Measurements from ENCODE around the gene CYP24A1. TPM values are rescaled to one million over a fixed set of nuclear protein-coding genes. Genes with fewer than 3 reads are reported as not detected.
A peak's percentile ranks its signal among the peaks of the same experiment; 100 is the strongest.

Gene CYP24A1
- total and polyA plus RNA-seq, 5 donors from 2014 or later = 0.49 to 0.80 (median 0.66) TPM; not detected in 1

GRCh38 chr20:54178256-54178655 is 4.5 kb upstream of the CYP24A1 start:
- no peaks in the 10 kb centered on the region for H3K36me3 Mint-ChIP-seq
- Histone ChIP-seq H3K4me3 (ENCODE audit: low read depth, low read length) (no peak overlapping the region), H3K36me3 (ENCODE audit: control insufficient read depth, insufficient read depth, low read length) (no peaks in the 10 kb centered on the region), H3K27ac (ENCODE audit: insufficient read depth, low read length, poor library complexity, severe bottlenecking) (no peak overlapping the region), H3K9me3 (ENCODE audit: control insufficient read depth in 2 of 2, low read length in 2 of 2) (no peaks in the 10 kb centered on the region), H3K27me3 (ENCODE audit: control insufficient read depth, insufficient read depth, low read length) (peaks cover 16% of the 10 kb centered on the region), H3K4me1 (ENCODE audit: control insufficient read depth, insufficient read depth, low read length, poor library complexity, severe bottlenecking) (peaks cover 3% of the 10 kb centered on the region)
- no peak overlapping the region for H3K27ac Mint-ChIP-seq
- peaks cover 41% of the 10 kb centered on the region for H3K27me3 Mint-ChIP-seq
- H3K4me1 Mint-ChIP-seq = peaks cover 0 to 14% (median 6%) of the 10 kb centered on the region in 4 donors
- no peak for ATAC-seq (ENCODE audit: low read depth in 2 of 2)
- no peak for DNase-seq
- no peak overlapping the region for H3K4me3 Mint-ChIP-seq
- no peaks in the 10 kb centered on the region for H3K9me3 Mint-ChIP-seq

GRCh38 chr20:54177378-54177777 is 3.6 kb upstream of the CYP24A1 start:
- H3K27me3 ChIP-seq (ENCODE audit: control insufficient read depth, insufficient read depth, low read length) = peaks cover 21% of the 10 kb centered on the region
- no peak for ATAC-seq (ENCODE audit: low read depth in 2 of 2)
- H3K36me3 ChIP-seq (ENCODE audit: control insufficient read depth, insufficient read depth, low read length) = no peaks in the 10 kb centered on the region
- DNase-seq = no peak
- no peaks in the 10 kb centered on the region for H3K9me3 Mint-ChIP-seq
- H3K27me3 Mint-ChIP-seq = peaks cover 43% of the 10 kb centered on the region
- H3K27ac ChIP-seq (ENCODE audit: insufficient read depth, low read length, poor library complexity, severe bottlenecking) = no peak overlapping the region
- H3K27ac Mint-ChIP-seq = no peak overlapping the region
- H3K4me1 ChIP-seq (ENCODE audit: control insufficient read depth, insufficient read depth, low read length, poor library complexity, severe bottlenecking) = peaks cover 11% of the 10 kb centered on the region
- no peak overlapping the region for H3K4me3 ChIP-seq (ENCODE audit: low read depth, low read length)
- H3K36me3 Mint-ChIP-seq = no peaks in the 10 kb centered on the region
- no peaks in the 10 kb centered on the region for H3K9me3 ChIP-seq (ENCODE audit: control insufficient read depth in 2 of 2, low read length in 2 of 2)
- H3K4me3 Mint-ChIP-seq = no peak overlapping the region
- H3K4me1 Mint-ChIP-seq = peaks cover 0 to 23% (median 6%) of the 10 kb centered on the region in 4 donors

GRCh38 chr20:54176610-54177009 is 2.8 kb upstream of the CYP24A1 start:
- peaks cover 51% of the 10 kb centered on the region for H3K27me3 Mint-ChIP-seq
- no peak for ATAC-seq (ENCODE audit: low read depth in 2 of 2)

GRCh38 chr20:54174457-54175175 is 830 bp upstream of the CYP24A1 start:
- peaks cover 0 to 4% (median 0%) of the 10 kb centered on the region in 7 donors for H3K9me3 Mint-ChIP-seq
- H3K9me3 ChIP-seq (ENCODE audit: control insufficient read depth in 2 of 2, low read length in 2 of 2) = no peaks in the 10 kb centered on the region
- H3K27me3 Mint-ChIP-seq = peaks cover 71% of the 10 kb centered on the region
- no peak overlapping the region for H3K27ac Mint-ChIP-seq
- peaks cover 34% of the 10 kb centered on the region for H3K27me3 ChIP-seq (ENCODE audit: control insufficient read depth, insufficient read depth, low read length)
- ATAC-seq (ENCODE audit: low read depth in 2 of 2) (no peak), DNase-seq (no peak)
- peaks cover 0 to 24% (median 6%) of the 10 kb centered on the region in 4 donors for H3K4me1 Mint-ChIP-seq
- no peaks in the 10 kb centered on the region for H3K36me3 ChIP-seq (ENCODE audit: control insufficient read depth, insufficient read depth, low read length)
- H3K36me3 Mint-ChIP-seq = no peaks in the 10 kb centered on the region
- peak overlapping the region in 3 of 4 donors; percentile 21 to 50 (median 22) for H3K4me3 Mint-ChIP-seq
- peaks cover 11% of the 10 kb centered on the region for H3K4me1 ChIP-seq (ENCODE audit: control insufficient read depth, insufficient read depth, low read length, poor library complexity, severe bottlenecking)
- no peak overlapping the region for H3K27ac ChIP-seq (ENCODE audit: insufficient read depth, low read length, poor library complexity, severe bottlenecking)
- no peak overlapping the region for H3K4me3 ChIP-seq (ENCODE audit: low read depth, low read length)

More at GRCh38 chr20:54176610-54177009, 2.8 kb upstream of the CYP24A1 start:
- Histone ChIP-seq H3K4me1 (ENCODE audit: control insufficient read depth, insufficient read depth, low read length, poor library complexity, severe bottlenecking) (peaks cover 11% of the 10 kb centered on the region), H3K4me3 (ENCODE audit: low read depth, low read length) (no peak overlapping the region), H3K27me3 (ENCODE audit: control insufficient read depth, insufficient read depth, low read length) (peaks cover 27% of the 10 kb centered on the region), H3K27ac (ENCODE audit: insufficient read depth, low read length, poor library complexity, severe bottlenecking) (no peak overlapping the region), H3K9me3 (ENCODE audit: control insufficient read depth in 2 of 2, low read length in 2 of 2) (no peaks in the 10 kb centered on the region), H3K36me3 (ENCODE audit: control insufficient read depth, insufficient read depth, low read length) (no peaks in the 10 kb centered on the region)
- no peaks in the 10 kb centered on the region for H3K36me3 Mint-ChIP-seq
- H3K4me3 Mint-ChIP-seq = no peak overlapping the region
- no peak overlapping the region for H3K27ac Mint-ChIP-seq
- no peaks in the 10 kb centered on the region for H3K9me3 Mint-ChIP-seq
- no peak for DNase-seq
- peaks cover 0 to 24% (median 6%) of the 10 kb centered on the region in 4 donors for H3K4me1 Mint-ChIP-seq

GRCh38 chr20:54172856-54173652 is 732 bp downstream of the CYP24A1 start:
- no peak for DNase-seq
- no peak for ATAC-seq (ENCODE audit: low read depth in 2 of 2)
- peak overlapping the region; percentile 12 to 78 (median 63) for H3K4me3 Mint-ChIP-seq
- peaks cover 40% of the 10 kb centered on the region for H3K27me3 ChIP-seq (ENCODE audit: control insufficient read depth, insufficient read depth, low read length)
- peaks cover 11% of the 10 kb centered on the region for H3K4me1 ChIP-seq (ENCODE audit: control insufficient read depth, insufficient read depth, low read length, poor library complexity, severe bottlenecking)
- H3K27me3 Mint-ChIP-seq = peaks cover 78% of the 10 kb centered on the region
- H3K9me3 Mint-ChIP-seq = peaks cover 0 to 5% (median 0%) of the 10 kb centered on the region in 7 donors
- H3K4me3 ChIP-seq (ENCODE audit: low read depth, low read length) = no peak overlapping the region
- no peaks in the 10 kb centered on the region for H3K9me3 ChIP-seq (ENCODE audit: control insufficient read depth in 2 of 2, low read length in 2 of 2)
- H3K27ac ChIP-seq (ENCODE audit: insufficient read depth, low read length, poor library complexity, severe bottlenecking) = no peak overlapping the region
- no peak overlapping the region for H3K27ac Mint-ChIP-seq
- H3K4me1 Mint-ChIP-seq = peaks cover 0 to 24% (median 6%) of the 10 kb centered on the region in 4 donors
- no peaks in the 10 kb centered on the region for H3K36me3 ChIP-seq (ENCODE audit: control insufficient read depth, insufficient read depth, low read length)
- no peaks in the 10 kb centered on the region for H3K36me3 Mint-ChIP-seq

GRCh38 chr20:54172532-54172855 is 1.3 kb downstream of the CYP24A1 start:
- H3K27ac Mint-ChIP-seq = no peak overlapping the region
- ATAC-seq (ENCODE audit: low read depth in 2 of 2) = no peak
- Histone ChIP-seq H3K36me3 (ENCODE audit: control insufficient read depth, insufficient read depth, low read length) (no peaks in the 10 kb centered on the region), H3K27me3 (ENCODE audit: control insufficient read depth, insufficient read depth, low read length) (peaks cover 41% of the 10 kb centered on the region), H3K9me3 (ENCODE audit: control insufficient read depth in 2 of 2, low read length in 2 of 2) (no peaks in the 10 kb centered on the region), H3K4me3 (ENCODE audit: low read depth, low read length) (no peak overlapping the region), H3K27ac (ENCODE audit: insufficient read depth, low read length, poor library complexity, severe bottlenecking) (no peak overlapping the region), H3K4me1 (ENCODE audit: control insufficient read depth, insufficient read depth, low read length, poor library complexity, severe bottlenecking) (peaks cover 11% of the 10 kb centered on the region)
- peaks cover 0 to 24% (median 7%) of the 10 kb centered on the region in 4 donors for H3K4me1 Mint-ChIP-seq
- H3K27me3 Mint-ChIP-seq = peaks cover 76% of the 10 kb centered on the region
- no peak for DNase-seq
- peaks cover 0 to 5% (median 0%) of the 10 kb centered on the region in 7 donors for H3K9me3 Mint-ChIP-seq
- H3K4me3 Mint-ChIP-seq = peak overlapping the region in 2 of 4 donors; percentile 52 to 78
- H3K36me3 Mint-ChIP-seq = no peaks in the 10 kb centered on the region

GRCh38 chr20:54170963-54171362 is 2.8 kb downstream of the CYP24A1 start:
- H3K27ac Mint-ChIP-seq = no peak overlapping the region
- peaks cover 11% of the 10 kb centered on the region for H3K4me1 ChIP-seq (ENCODE audit: control insufficient read depth, insufficient read depth, low read length, poor library complexity, severe bottlenecking)
- H3K4me3 Mint-ChIP-seq = no peak overlapping the region
- no peaks in the 10 kb centered on the region for H3K36me3 Mint-ChIP-seq
- H3K4me3 ChIP-seq (ENCODE audit: low read depth, low read length) = no peak overlapping the region
- H3K36me3 ChIP-seq (ENCODE audit: control insufficient read depth, insufficient read depth, low read length) = no peaks in the 10 kb centered on the region
- H3K4me1 Mint-ChIP-seq = peaks cover 0 to 24% (median 7%) of the 10 kb centered on the region in 4 donors
- H3K9me3 ChIP-seq (ENCODE audit: control insufficient read depth in 2 of 2, low read length in 2 of 2) = no peaks in the 10 kb centered on the region
- H3K27me3 ChIP-seq (ENCODE audit: control insufficient read depth, insufficient read depth, low read length) = peaks cover 39% of the 10 kb centered on the region
- ATAC-seq (ENCODE audit: low read depth in 2 of 2) (no peak), DNase-seq (no peak)
- H3K9me3 Mint-ChIP-seq = peaks cover 0 to 5% (median 0%) of the 10 kb centered on the region in 7 donors
- no peak overlapping the region for H3K27ac ChIP-seq (ENCODE audit: insufficient read depth, low read length, poor library complexity, severe bottlenecking)
- H3K27me3 Mint-ChIP-seq = peaks cover 70% of the 10 kb centered on the region

All from CD4-positive, CD25-positive, alpha-beta regulatory T cell (primary cell).